Measurements from ENCODE around the gene AR.

DNA sequence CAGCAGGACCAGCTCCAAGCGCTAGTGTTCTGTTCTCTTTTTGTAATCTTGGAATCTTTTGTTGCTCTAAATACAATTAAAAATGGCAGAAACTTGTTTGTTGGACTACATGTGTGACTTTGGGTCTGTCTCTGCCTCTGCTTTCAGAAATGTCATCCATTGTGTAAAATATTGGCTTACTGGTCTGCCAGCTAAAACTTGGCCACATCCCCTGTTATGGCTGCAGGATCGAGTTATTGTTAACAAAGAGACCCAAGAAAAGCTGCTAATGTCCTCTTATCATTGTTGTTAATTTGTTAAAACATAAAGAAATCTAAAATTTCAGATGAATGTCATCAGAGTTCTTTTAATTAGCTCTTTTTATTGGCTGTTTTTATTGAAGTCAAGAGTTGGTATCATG is 186.5 kb downstream of the AR start:
- TF ChIP-seq, protein P1, sequence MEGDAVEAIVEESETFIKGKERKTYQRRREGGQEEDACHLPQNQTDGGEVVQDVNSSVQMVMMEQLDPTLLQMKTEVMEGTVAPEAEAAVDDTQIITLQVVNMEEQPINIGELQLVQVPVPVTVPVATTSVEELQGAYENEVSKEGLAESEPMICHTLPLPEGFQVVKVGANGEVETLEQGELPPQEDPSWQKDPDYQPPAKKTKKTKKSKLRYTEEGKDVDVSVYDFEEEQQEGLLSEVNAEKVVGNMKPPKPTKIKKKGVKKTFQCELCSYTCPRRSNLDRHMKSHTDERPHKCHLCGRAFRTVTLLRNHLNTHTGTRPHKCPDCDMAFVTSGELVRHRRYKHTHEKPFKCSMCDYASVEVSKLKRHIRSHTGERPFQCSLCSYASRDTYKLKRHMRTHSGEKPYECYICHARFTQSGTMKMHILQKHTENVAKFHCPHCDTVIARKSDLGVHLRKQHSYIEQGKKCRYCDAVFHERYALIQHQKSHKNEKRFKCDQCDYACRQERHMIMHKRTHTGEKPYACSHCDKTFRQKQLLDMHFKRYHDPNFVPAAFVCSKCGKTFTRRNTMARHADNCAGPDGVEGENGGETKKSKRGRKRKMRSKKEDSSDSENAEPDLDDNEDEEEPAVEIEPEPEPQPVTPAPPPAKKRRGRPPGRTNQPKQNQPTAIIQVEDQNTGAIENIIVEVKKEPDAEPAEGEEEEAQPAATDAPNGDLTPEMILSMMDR (IDR thresholded peaks at IDR 0.05), result no peak
- TF ChIP-seq POLR2A (IDR thresholded peaks at IDR 0.05), result no peak
